Tibial nerve (tissue), 4 donors: ENCODE results near the gene SPINK6. TPM values are rescaled to one million over a fixed set of nuclear protein-coding genes. Genes with fewer than 3 reads are reported as not detected.

Experiments
- DNase-seq, 2 donors: peaks; one replicate each; pipeline ENCODE4 v3.0.0-alpha.2; 2019; ENCODE audit warnings: low spot score in 2 of 2
- H3K27ac ChIP-seq, 4 donors: fragments of 200-600 bp; sonication (generic) in 3 of 4; one replicate each; pipeline ENCODE4 v1.5.1; 2017 to 2019; ENCODE audit warnings: mild to moderate bottlenecking in 1 of 4
- H3K27me3 ChIP-seq, 2 donors: fragments of 200-600 bp; sonication (generic) in 1 of 2; one replicate each; pipeline versions ENCODE4 v1.5.1 to v1.6.0; 2017 to 2019
- H3K36me3 ChIP-seq, 3 donors: fragments of 200-600 bp; sonication (generic); one replicate each; pipeline ENCODE4 v1.5.1; 2018 to 2019
- H3K4me1 ChIP-seq, 4 donors: fragments of 200-600 bp; sonication (generic) in 3 of 4; one replicate each; pipeline ENCODE4 v1.5.1; 2017 to 2019
- H3K4me3 ChIP-seq, 4 donors: fragments of 200-600 bp; sonication (generic) in 3 of 4; one replicate each; pipeline ENCODE4 v1.5.1; 2017 to 2019; ENCODE audit warnings: mild to moderate bottlenecking in 1 of 4, moderate library complexity in 1 of 4
- H3K9me3 ChIP-seq, 4 donors: fragments of 200-600 bp; sonication (generic) in 3 of 4; one replicate each; pipeline ENCODE4 v1.5.1; 2017 to 2019
- EP300 ChIP-seq, 2 donors: sonication (generic); formaldehyde crosslinking; IDR thresholded peaks; one replicate each; pipeline ENCODE4 v1.6.1; 2017; ENCODE audit warnings: antibody characterized with exemption in 2 of 2, mild to moderate bottlenecking in 1 of 2
- POLR2A ChIP-seq, 2 donors: fragments of 450-650 bp; IDR thresholded peaks; one replicate each; pipeline ENCODE4 v1.6.1; 2017; ENCODE audit warnings: antibody characterized with exemption in 2 of 2, mild to moderate bottlenecking in 2 of 2, moderate library complexity in 2 of 2
- WGBS, 2 donors: methylation state at CpG; one replicate each; pipeline ENCODE4 v1.1.5; 2018; 5-methylcytosine and 5-hydroxymethylcytosine counted together
- total RNA-seq, 4 donors: library from RNA; depleted of rRNA; stranded (reverse); fragments of >200 nt; gene quantifications; one replicate each; pipeline ENCODE4 v1.1.0, GENCODE V29; 2016
- TF ChIP-seq, protein P1 (sequence below), 5 experiments: fragments of 200-600 bp in 3 of 5; fragments of 450-650 bp in 2 of 5; sonication (generic) in 3 of 5; IDR thresholded peaks; one replicate each; pipeline ENCODE4 v1.5.1; 2016 to 2019; ENCODE audit warnings: antibody characterized with exemption in 5 of 5, mild to moderate bottlenecking in 3 of 5, moderate library complexity in 2 of 5

The SPINK6 gene
- total RNA-seq, 4 donors from 2014 or later: not detected

DNA sequence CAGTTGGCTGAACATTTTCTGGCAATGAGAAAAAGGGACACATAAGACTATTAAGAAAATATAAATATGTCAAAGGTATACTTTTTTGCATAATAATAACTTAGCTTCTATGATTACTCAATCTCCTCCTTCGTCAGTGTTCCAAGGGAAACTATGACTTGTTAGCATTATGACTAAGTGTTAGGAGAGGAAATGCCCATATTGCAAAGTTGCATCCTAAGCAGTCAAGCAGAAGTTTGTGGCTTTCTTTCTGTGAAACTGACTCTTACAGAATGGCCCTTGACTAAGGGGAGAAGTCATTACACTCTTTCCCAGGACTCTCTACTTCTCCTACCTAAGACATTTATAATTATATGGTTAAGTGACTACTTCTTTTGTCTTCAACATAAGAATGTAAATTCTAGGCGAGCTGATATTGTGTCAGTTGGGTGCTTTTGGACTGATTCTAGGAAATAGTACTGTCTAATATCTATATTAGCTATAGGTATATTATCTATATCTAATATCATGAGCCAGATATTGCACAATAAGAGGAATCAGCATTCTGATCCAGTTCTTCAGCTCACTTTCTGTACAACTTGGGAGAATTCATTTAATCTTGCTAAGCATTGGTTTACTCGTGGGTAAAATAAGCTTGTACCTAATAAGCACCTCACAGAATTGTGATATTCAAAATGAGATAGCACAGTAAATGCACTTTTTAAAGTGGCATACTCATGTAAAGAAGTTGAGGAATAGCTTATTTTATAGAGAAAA, 16.4 kb upstream of the SPINK6 start:
- H3K27me3 ChIP-seq: no peaks in the 10 kb centered on the region
- H3K27ac ChIP-seq: no peak overlapping the region
- 71 to 73% methylated on average over 3 of the region's 3 CpGs for WGBS, 2 donors
- no peaks in the 10 kb centered on the region for H3K36me3 ChIP-seq
- no peaks in the 10 kb centered on the region for H3K4me1 ChIP-seq
- H3K4me3 ChIP-seq: no peak overlapping the region
- DNase-seq: peak in 1 of 2 donors; percentile 22
- TF ChIP-seq, protein P1, sequence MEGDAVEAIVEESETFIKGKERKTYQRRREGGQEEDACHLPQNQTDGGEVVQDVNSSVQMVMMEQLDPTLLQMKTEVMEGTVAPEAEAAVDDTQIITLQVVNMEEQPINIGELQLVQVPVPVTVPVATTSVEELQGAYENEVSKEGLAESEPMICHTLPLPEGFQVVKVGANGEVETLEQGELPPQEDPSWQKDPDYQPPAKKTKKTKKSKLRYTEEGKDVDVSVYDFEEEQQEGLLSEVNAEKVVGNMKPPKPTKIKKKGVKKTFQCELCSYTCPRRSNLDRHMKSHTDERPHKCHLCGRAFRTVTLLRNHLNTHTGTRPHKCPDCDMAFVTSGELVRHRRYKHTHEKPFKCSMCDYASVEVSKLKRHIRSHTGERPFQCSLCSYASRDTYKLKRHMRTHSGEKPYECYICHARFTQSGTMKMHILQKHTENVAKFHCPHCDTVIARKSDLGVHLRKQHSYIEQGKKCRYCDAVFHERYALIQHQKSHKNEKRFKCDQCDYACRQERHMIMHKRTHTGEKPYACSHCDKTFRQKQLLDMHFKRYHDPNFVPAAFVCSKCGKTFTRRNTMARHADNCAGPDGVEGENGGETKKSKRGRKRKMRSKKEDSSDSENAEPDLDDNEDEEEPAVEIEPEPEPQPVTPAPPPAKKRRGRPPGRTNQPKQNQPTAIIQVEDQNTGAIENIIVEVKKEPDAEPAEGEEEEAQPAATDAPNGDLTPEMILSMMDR (IDR thresholded peaks at IDR 0.05): no peak
- TF ChIP-seq EP300 (IDR thresholded peaks at IDR 0.05): peak in 1 of 2 donors; percentile 82
- H3K9me3 ChIP-seq: no peaks in the 10 kb centered on the region

GRCh38 chr5:148191010-148191409, 11.8 kb upstream of the SPINK6 start:
- H3K27me3 ChIP-seq: no peaks in the 10 kb centered on the region
- TF ChIP-seq, protein P1 (IDR thresholded peaks at IDR 0.05): no peak
- TF ChIP-seq POLR2A (IDR thresholded peaks at IDR 0.05): no peak
- no peak for TF ChIP-seq EP300 (IDR thresholded peaks at IDR 0.05)
- H3K9me3 ChIP-seq: no peaks in the 10 kb centered on the region
- H3K4me3 ChIP-seq: no peak overlapping the region
- no peaks in the 10 kb centered on the region for H3K4me1 ChIP-seq
- no peaks in the 10 kb centered on the region for H3K36me3 ChIP-seq
- no peak overlapping the region for H3K27ac ChIP-seq
- DNase-seq: no peak
- 39 to 52% methylated on average over 1 of the region's 1 CpG for WGBS, 2 donors

DNA sequence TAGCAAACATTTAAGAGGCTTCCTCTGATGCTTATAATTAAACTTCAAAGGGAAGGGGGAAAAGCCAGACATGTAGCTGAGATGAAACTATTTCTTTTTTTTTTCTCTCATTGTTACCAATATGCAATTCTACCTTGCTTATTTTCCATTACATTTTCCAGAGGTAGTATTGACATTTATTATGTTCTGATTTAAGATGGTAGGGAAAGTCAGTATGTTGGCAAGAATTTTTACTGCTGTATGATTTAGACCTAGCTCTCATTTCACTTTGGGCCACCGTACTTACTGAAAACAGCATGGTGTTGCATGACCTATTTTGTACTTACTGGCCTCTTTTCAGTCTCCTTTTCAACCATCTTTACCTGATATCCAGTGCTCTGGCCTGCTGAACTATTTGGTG, 9.6 kb upstream of the SPINK6 start:
- Histone ChIP-seq H3K4me1 (no peaks in the 10 kb centered on the region), H3K4me3 (no peak overlapping the region), H3K27ac (no peak overlapping the region), H3K9me3 (no peaks in the 10 kb centered on the region), H3K36me3 (no peaks in the 10 kb centered on the region), H3K27me3 (no peaks in the 10 kb centered on the region)
- WGBS, 2 donors: 81 to 85% methylated on average over 1 of the region's 1 CpG
- DNase-seq: no peak
- TF ChIP-seq, protein P1 (IDR thresholded peaks at IDR 0.05): no peak
- TF ChIP-seq POLR2A (IDR thresholded peaks at IDR 0.05) (no peak), EP300 (IDR thresholded peaks at IDR 0.05) (no peak)

DNA sequence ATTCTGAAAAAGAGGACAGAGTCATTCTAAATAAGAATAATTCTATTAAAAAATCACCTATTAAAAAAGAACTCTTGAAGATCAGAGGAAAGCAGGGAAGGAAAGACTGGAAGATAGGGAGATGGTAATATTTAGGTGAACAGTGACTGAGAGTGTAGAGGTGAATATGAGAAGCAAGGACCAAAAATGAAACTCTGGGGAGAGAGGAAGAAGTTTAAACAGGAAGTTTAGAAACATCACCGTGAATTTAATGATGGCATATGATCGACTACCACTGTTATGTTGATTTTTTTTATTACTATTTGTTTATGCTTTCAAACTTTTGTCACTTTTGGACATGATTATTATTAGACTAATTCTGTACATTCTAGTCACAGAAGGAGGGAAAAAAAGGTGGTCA, 1.7 kb upstream of the SPINK6 start:
- no peak overlapping the region for H3K4me3 ChIP-seq
- no peak overlapping the region for H3K27ac ChIP-seq
- TF ChIP-seq EP300 (IDR thresholded peaks at IDR 0.05) (no peak), POLR2A (IDR thresholded peaks at IDR 0.05) (no peak)
- TF ChIP-seq, protein P1 (IDR thresholded peaks at IDR 0.05): no peak
- no peaks in the 10 kb centered on the region for H3K36me3 ChIP-seq
- no peak for DNase-seq
- 68 to 69% methylated on average over 2 of the region's 2 CpGs for WGBS, 2 donors
- no peaks in the 10 kb centered on the region for H3K9me3 ChIP-seq
- no peaks in the 10 kb centered on the region for H3K27me3 ChIP-seq
- H3K4me1 ChIP-seq: peaks cover 0 to 9% (median 0%) of the 10 kb centered on the region in 4 donors

GRCh38 chr5:148205044-148205806, 2.4 kb downstream of the SPINK6 start:
- H3K4me1 ChIP-seq: peaks cover 0 to 15% (median 0%) of the 10 kb centered on the region in 4 donors
- no peak overlapping the region for H3K27ac ChIP-seq

More at GRCh38 chr5:148205044-148205806, 2.4 kb downstream of the SPINK6 start:
- Histone ChIP-seq H3K9me3 (no peaks in the 10 kb centered on the region), H3K36me3 (no peaks in the 10 kb centered on the region), H3K27me3 (no peaks in the 10 kb centered on the region), H3K4me3 (no peak overlapping the region)
- DNase-seq: no peak
- TF ChIP-seq EP300 (IDR thresholded peaks at IDR 0.05) (peak; percentile 42 to 70), POLR2A (IDR thresholded peaks at IDR 0.05) (no peak)
- TF ChIP-seq, protein P1 (IDR thresholded peaks at IDR 0.05): no peak
- 77 to 82% methylated on average over 4 of the region's 4 CpGs for WGBS, 2 donors
